NCI-H1417 (cell line): ENCODE data around the gene WDR35.
"Not testable (repeated sequence)": the region's sequence is repeated elsewhere in the genome, so short reads cannot be mapped to it uniquely, and the experiment has no call there.

Experiments
- DNase-seq, 3 experiments: peaks; one replicate each; lab custom pipeline; 2025; lab: John Stamatoyannopoulos, UW

WDR35 gene

GRCh38 chr2:19894134-19894792 lies 95.6 kb downstream of the WDR35 start:
- no peak for DNase-seq

- DNase-seq, result no peak
Observed at GRCh38 chr2:19893520-19894133, 96.3 kb downstream of the WDR35 start.

GRCh38 chr2:19891971-19892370 lies 97.9 kb downstream of the WDR35 start:
- not testable (repeated sequence) for DNase-seq

DNA sequence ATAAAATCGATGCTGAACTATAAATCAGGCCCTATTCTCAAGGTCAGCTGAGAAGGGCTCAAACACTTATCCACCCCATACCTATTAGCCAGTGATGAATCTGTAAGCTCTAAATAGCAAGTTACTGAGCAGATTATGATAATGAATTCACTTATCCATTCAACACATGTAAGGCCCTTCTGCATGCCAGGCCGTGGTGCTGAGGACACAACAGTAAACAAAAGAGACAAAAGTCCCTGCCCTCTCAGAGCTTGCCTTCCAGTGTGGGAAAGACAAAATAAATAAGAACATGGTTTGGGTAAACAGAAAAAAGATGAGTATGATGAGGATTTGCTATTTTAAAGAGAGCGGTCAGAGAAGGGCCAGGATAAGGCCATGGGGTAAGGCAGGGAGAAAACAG lies 99.8 kb downstream of the WDR35 start:
- no peak for DNase-seq

DNA sequence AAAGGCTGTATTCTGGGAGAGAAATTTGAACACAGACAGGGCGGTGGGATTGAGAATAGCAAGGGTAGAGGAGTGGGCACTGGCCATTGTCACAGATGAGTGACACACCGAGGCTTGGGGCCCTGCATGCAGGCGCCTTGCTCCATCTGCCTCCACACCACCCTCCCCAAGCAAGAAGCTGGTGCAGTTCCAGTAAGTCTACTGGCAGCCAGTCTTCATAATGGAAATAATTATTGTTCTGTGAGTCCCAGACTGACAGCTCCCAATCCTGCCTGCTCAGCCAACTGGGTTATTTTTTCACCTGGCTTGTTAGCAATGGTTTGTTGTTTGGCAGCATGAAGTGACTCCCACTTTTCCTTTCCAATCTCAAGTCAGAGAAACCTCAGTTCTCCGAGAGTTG lies 101.1 kb downstream of the WDR35 start:
- no peak for DNase-seq

GRCh38 chr2:19887510-19887909 lies 102.4 kb downstream of the WDR35 start:
- no peak for DNase-seq

DNA sequence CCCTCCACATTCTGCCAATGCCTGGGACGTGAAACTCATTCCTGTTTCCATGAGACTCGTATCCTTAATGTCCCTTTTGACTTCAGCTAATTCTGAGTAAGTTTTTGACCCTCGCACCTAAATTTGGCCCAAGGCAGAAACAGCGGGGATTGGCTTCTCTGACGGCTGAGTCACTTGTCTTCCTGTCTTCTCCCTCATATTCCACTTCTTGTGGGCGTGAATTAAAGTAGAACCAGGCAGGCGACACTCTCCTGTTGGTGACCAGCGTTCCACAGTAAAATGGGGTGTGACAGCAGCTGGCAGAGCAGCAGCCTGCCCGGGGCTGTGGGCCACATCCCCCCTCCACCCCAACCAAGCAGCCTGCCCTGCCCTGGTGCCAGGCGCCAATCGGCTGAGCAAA lies 103.6 kb downstream of the WDR35 start:
- no peak for DNase-seq

- DNase-seq, result no peak
Observed at GRCh38 chr2:19885791-19886190, 104.1 kb downstream of the WDR35 start.

- no peak for DNase-seq
Observed at GRCh38 chr2:19883971-19884720, 105.8 kb downstream of the WDR35 start.

DNA sequence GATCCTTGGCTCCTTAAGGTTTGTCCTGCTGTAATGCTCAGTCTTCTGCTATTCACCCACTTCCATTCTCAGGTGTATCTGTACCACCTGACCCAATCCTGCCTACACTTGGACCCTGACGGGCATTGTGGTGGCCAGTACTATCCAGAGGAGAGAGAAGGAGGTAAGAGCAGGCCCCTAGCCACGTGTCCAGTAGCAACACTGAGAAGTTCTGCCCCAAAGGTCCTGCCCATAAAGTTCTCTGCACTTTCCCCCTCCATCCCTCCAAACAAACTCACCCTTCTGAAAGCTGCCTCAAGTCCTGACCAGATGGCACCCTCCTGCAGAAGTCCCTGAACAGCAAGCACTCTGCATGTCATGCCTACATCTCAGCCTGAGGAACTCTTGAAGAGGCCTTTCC lies 106.4 kb downstream of the WDR35 start:
- no peak for DNase-seq

DNA sequence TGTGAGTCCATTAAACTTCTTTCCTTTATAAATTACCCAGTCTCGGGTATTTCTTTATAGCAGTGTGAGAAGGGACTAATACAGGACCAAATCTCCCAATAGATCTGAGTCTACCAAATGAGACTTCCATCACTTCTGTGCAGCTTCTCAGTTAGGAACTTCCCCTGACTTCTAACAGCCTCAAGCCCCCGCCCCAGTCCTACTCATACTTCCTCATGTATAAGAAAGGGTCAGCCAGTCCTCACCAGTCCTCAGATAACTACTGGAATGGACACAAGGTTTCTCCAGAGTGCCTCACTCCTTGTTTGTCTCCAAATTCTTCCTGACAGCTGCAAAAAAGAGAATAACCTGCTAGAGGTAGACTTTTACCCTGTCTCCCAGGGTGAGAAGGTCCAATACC lies 107.6 kb downstream of the WDR35 start:
- DNase-seq, result no peak

- no peak for DNase-seq
Observed at GRCh38 chr2:19881908-19882265, 108.0 kb downstream of the WDR35 start.

GRCh38 chr2:19881221-19881907 lies 108.5 kb downstream of the WDR35 start:
- no peak for DNase-seq

- DNase-seq, result not testable (repeated sequence)
Observed at GRCh38 chr2:19880191-19880590, 109.7 kb downstream of the WDR35 start.

DNA sequence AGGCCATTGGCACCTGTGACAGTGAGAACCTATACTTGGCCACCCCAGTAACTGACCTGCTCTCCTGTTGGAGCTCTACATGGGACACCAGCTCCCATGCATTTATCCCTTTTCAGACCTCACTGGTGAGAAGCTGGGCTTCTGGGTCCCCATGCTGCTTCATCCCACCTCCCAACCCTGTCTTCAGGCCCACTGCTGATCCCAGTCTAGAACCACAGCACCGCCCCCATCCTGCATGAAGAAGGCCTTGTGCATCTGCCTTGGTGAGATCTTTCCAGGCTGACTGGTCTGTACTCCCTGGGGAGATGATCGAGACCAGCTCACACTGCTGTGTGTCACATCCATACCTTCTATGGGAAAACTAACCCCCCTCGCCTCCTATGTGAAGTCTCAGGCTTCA lies 110.8 kb downstream of the WDR35 start:
- DNase-seq, result no peak

GRCh38 chr2:19878268-19879046 lies 111.4 kb downstream of the WDR35 start:
- no peak for DNase-seq

DNA sequence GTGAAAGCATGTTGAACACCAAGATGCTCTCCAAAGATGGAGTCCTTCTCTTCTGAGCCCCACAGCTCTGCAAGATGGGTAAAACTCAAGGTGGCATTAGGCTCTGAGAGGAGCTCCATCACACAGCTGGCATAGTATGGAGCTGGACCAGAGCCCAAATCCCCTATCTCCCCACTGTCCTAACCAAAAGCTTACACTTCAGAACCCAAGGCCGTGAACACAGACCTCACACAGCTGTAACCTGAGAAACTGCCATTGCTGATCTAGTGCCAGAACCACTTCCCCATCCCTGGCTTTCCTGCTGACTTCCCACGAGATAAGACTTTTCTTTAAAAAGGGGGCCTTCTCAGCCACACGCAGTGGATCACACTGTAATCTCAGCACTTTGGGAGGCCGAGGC lies 113.2 kb downstream of the WDR35 start:
- DNase-seq, result no peak

GRCh38 chr2:19875280-19875679 lies 114.6 kb downstream of the WDR35 start:
- DNase-seq, result no peak

- no peak for DNase-seq
Observed at GRCh38 chr2:19874726-19875125, 115.2 kb downstream of the WDR35 start.

- no peak for DNase-seq
Observed at GRCh38 chr2:19873014-19873413, 116.9 kb downstream of the WDR35 start.

DNA sequence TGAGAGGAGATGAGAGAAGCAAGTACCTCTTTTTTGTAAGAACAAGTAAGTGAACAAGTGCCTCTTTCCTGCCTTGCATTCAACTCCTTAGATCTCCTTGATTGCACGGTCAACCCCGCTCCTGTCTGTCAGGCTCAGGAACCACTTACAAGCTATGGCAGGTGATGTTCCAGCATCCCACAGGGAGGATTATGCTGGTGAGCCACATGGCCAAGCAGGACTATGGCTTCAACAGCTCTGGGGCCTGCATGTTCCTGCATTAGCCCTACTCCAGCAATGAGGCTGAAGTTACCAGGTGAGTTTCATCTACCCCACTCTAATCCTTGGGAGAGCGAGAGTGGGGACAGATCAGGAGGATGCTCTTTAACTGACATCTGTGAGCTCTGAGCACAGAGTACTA lies 117.6 kb downstream of the WDR35 start:
- no peak for DNase-seq

DNA sequence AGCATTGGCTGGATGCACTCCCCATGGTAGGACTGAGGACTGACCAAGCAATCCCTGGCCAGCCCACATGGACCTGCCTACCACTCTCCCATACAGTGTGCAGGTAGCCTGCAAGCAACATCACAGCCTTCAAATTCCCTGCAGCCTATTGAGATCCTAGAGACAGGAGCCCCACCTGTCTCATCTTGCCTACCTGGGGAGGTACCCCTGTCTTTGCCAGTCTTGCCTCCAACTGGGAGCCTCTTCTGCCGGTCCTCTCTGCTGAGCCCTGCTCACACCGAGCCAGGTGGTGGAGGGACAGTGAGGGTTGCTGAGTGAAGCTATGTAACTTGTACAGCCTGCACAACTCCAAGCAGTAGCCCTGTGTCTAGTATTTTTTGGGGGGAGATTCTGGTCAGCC lies 118.1 kb downstream of the WDR35 start:
- no peak for DNase-seq
